Stimulated activated CD8-positive, alpha-beta memory T cell treated with anti-CD3 and anti-CD28 coated beads, Interleukin-12 subunit alpha, Interleukin-12 subunit beta, amount 100 ng/mL, for 4 hours (primary cell): ENCODE measurements around the gene DIAPH1.

Experiments
- DNase-seq: peaks from one replicate; pipeline ENCODE4 v3.0.0-alpha.2; 2020; ENCODE audit warnings: low read depth

Gene DIAPH1

DNA sequence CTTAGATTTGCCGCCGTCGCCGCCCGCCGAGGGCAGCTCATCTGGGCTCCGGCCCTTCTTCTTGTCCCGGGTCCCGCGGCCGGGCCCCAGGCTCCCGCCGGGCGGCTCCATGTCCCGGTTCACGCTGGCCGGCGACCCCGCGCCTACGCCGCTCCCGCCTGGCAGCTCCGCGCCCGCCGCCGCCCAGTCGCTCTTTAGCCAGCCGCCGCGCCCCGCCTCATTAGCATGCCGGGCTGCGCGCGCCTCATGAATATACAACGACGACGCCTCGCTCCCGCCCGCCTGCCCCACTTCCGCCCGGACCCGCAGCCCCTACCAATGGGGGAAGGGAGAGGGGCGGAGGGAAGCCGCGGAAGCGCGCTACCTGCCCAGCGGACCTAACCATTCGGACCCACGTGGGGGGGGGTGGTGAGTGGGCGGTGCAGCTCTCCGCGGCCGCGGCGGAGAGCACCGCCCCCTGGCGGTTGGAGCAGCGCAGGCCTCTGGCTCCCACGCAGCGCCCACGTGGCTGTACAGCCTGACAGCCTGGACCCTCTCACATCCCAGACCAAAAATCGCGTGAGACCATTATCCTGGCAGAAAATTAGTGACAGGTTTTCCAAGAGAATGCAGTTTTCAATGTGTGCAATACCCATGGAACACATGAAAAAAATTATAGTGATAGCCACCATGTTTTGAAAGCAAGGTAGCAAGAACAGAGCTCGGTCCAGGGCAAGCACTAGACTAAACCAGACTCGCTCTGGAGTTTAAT lies at the start of gene DIAPH1:
Gene DIAPH1, minus strand, starts transcription at position 197 of the 751 bp plus-strand sequence. Its CDS starts 86 bp downstream, at position 111.
- DNase-seq, result peak; percentile 99

- DNase-seq, result no peak
These were observed 47.5 kb upstream of the DIAPH1 start for GRCh38 chr5:141665995-141666940.

DNA sequence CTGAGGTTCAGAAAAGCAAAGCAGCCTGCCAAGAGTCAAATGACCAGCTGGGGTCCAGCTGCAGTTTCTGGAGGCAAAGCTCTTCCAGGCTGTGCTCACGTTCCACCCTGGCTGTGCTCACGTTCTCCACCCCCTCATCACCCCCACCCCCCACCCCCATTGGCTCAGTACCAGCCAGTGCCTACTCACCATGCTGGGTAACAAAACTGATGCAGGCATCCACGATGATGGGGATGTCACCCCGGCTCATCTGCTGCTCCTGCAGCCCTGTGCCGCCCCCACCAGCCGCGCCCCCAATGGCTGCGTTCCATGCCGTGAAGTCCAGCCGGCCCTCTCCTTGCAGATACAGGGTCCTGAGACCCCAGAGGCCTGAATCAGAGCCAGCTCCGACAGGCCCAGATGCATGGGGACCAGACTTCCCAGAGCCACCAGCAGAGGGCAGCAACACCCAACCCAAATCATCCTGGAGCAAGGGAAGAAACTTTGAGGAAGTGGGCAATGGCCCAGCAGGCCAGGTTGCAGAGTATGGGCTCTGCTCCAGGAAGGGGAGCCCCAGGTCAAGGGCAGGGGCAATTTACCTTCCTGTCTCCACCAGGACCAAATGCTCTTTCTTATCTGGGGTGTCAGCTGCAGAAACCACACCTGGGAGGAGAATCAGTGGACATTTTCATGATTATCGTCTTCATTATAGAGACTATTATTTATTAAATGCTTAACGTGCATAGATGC lies 46.1 kb upstream of the DIAPH1 start:
- peak; percentile 41 for DNase-seq

DNA sequence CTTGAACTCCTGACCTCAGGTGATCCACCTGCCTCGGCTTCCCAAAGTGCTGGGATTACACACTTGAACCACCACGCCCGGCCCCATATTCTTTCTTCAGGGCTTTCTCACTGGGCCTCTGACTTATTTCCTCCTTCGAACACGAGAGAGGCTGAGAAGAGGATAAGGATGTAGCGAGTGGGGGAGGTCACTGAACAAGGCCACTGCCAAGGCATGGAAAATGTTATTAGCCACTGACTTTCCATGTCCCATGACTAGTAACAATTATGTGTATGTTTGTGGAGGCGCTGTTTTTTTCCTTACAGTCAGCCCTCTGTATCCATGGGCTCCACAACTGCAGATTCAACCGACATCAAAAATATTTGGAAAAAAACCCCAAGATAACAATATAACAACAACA lies 44.7 kb upstream of the DIAPH1 start:
- DNase-seq, result no peak

GRCh38 chr5:141662028-141662427 lies 43.2 kb upstream of the DIAPH1 start:
- DNase-seq, result no peak

- DNase-seq, result no peak
These were observed 39.2 kb upstream of the DIAPH1 start for GRCh38 chr5:141657937-141658545.

DNA sequence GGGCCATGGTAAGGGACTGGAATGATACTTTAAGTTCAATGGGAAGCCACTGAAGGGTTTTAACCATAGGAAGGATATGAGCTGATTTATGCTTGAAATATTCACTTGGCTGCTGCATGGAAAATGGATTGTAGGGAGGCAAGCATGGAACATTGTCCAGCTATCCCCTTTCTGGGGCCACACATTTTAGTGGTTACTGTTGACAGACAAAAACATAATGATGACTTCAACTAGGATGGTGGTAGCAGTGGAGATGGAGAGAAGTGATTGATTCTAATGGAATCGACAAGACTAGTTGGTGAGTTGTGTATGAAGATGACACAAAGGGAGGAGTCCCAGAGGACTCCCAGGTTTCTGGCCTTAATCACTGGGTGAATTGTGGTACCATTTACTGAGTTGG lies 38.6 kb upstream of the DIAPH1 start:
- no peak for DNase-seq

DNA sequence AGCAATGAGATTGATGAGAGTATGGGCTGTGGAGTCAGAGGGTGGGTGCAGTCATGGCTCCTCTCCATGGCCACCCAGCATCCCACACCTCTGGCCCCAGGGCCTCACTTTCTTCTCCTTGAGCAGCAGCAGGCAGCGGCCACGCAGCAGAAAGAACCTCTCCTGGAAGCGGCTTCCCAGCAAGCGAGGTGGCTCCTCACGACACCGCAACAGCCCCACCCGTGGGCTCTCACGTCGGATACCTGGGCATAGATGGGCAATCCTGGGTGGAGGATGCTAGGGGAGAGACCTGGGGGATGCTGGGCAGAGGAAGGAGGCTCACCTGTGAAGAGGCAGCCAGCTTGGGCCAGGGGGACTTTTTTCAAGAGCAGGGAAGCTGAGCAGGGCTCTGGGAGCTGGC lies 37.6 kb upstream of the DIAPH1 start:
- DNase-seq, result no peak

GRCh38 chr5:141655020-141655419 lies 36.2 kb upstream of the DIAPH1 start:
- DNase-seq, result no peak

- DNase-seq, result no peak
These were observed 35.5 kb upstream of the DIAPH1 start for GRCh38 chr5:141654298-141654697.

- no peak for DNase-seq
These were observed 32.9 kb upstream of the DIAPH1 start for GRCh38 chr5:141651728-141652105.

GRCh38 chr5:141650851-141651727 lies 32.3 kb upstream of the DIAPH1 start, which contains the start of gene FCHSD1:
Gene FCHSD1, minus strand, starts transcription at chr5:141651418. Its CDS starts 50 bp downstream, at chr5:141651368.
- DNase-seq, result peak; percentile 71

DNA sequence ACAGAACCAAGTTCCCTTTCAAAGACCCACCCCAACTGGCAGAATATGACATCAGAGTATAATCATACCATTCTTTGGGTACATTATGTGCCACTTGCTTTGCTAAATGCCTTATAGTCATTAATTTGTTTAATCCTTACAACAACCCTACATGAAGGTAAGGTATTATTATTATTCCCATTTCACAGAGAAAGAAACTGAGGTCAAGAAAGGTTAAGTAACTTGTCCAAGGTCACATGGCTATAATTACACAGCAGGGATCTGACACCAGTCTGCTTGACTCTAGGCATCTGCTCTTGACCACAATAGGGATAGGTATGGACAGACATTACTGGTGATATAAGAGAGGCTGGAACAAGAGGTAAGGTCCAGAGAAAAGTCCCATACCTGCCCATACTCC lies 31.2 kb upstream of the DIAPH1 start:
- DNase-seq, result no peak

GRCh38 chr5:141649056-141649688 lies 30.4 kb upstream of the DIAPH1 start:
- DNase-seq, result no peak

- no peak for DNase-seq
These were observed 29.1 kb upstream of the DIAPH1 start for GRCh38 chr5:141647851-141648250.

GRCh38 chr5:141647242-141647641 lies 28.4 kb upstream of the DIAPH1 start:
- no peak for DNase-seq

DNA sequence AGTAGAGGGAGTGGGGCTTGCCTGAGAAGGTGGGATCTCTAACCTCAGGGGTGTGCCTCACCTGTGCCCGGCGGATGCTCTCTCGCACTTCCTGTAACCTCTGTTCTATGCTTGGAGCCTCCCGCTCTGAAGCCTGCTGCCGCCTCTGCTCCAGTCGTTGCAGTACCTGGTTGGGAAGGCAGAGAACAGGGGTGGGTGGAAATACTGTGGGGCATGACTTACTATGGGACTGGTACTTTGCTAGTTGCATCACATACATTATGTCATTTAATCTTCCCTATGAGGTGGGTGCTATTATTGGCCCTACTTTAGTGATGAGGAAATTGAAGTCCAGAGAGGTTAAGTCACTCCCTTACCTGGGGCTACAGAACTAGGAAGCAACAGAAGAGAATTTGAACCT lies 27.2 kb upstream of the DIAPH1 start:
- DNase-seq, result no peak

- DNase-seq, result no peak
These were observed 23.0 kb upstream of the DIAPH1 start for GRCh38 chr5:141641634-141642267.

GRCh38 chr5:141640698-141641097 lies 21.9 kb upstream of the DIAPH1 start:
- DNase-seq, result no peak

DNA sequence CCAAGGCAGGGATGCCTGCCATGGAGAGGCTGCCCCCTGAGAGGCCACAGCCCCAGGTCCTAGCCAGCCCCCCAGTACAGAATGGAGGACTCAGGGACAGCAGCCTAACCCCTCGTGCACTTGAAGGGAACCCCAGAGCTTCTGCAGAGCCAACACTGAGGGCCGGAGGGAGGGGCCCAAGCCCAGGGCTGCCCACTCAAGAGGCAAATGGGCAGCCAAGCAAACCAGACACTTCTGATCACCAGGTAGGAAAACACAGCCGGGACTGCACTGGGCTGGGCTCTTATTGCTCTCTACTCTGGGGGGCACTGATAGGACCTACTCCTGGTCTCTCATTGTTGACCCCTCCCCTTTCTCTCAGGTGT lies 21.2 kb upstream of the DIAPH1 start:
- DNase-seq, result no peak
